DND-41 (cell line): ENCODE measurements around the gene SEMA4B.

ENCODE experiments used
- EZH2 ChIP-seq: IDR thresholded peaks from 3 replicates; pipeline ENCODE4 v1.6.1; 2012; ENCODE audit warnings: borderline replicate concordance, low read depth, mild to moderate bottlenecking, moderate library complexity, low read length, inconsistent platforms; ENCODE audit not compliant: severe bottlenecking
- TF ChIP-seq, protein P1 (sequence below): IDR thresholded peaks from 2 replicates; pipeline ENCODE4 v1.5.1; 2012; ENCODE audit warnings: borderline replicate concordance, low read length, moderate library complexity, mild to moderate bottlenecking; ENCODE audit not compliant: poor library complexity, severe bottlenecking; ENCODE audit errors: extremely low read depth

DNA sequence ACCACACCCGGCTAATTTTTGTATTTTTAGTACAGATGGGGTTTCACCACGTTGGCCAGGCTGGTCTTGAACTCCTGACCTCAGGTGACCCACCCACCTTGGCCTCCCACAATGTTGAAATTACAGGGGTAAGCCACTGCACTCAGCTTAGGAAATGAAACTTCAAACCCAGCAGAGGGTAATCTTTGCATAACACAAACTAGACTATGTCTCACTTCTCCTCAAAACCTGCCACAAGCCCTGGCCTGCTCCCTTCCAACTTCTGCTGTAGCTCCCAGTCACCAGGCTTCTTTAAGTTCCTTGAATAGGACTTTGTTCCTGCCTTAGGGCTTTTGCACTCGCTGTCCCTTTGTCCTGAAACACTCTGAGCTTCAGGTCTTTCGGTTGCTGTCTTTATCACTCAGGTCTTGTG lies 39.2 kb upstream of the SEMA4B start:
- TF ChIP-seq, protein P1, sequence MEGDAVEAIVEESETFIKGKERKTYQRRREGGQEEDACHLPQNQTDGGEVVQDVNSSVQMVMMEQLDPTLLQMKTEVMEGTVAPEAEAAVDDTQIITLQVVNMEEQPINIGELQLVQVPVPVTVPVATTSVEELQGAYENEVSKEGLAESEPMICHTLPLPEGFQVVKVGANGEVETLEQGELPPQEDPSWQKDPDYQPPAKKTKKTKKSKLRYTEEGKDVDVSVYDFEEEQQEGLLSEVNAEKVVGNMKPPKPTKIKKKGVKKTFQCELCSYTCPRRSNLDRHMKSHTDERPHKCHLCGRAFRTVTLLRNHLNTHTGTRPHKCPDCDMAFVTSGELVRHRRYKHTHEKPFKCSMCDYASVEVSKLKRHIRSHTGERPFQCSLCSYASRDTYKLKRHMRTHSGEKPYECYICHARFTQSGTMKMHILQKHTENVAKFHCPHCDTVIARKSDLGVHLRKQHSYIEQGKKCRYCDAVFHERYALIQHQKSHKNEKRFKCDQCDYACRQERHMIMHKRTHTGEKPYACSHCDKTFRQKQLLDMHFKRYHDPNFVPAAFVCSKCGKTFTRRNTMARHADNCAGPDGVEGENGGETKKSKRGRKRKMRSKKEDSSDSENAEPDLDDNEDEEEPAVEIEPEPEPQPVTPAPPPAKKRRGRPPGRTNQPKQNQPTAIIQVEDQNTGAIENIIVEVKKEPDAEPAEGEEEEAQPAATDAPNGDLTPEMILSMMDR: no peak
- TF ChIP-seq EZH2: no peak
